Smooth muscle cell of the brain vasculature (primary cell): ENCODE measurements around the gene C11orf21.

Experiments used
- DNase-seq: peaks from one replicate; pipeline ENCODE4 v3.0.0-alpha.2; 2012; ENCODE audit warnings: low read depth, low spot score

The C11orf21 gene

DNA sequence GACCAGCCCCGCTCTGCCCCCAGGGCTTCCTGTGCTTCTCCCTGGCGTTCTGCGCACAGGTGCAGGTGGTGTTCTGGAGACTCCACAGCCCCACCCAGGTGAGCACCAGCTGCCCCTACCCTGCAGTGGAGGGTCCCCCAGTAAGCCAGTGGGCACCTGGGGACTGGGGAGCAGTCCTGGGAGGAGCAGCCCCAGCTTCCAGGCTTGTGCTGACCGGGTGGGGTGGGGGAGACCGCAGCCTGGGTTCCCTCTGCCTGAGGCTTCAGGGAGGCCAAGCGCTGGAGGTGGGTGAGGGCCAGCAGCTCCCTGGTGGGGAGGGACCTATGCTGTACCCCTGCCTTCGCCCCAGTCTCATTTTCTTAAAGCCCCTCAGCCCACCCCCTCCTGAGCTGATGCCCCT lies 7.0 kb upstream of the C11orf21 start:
- no peak for DNase-seq

DNA sequence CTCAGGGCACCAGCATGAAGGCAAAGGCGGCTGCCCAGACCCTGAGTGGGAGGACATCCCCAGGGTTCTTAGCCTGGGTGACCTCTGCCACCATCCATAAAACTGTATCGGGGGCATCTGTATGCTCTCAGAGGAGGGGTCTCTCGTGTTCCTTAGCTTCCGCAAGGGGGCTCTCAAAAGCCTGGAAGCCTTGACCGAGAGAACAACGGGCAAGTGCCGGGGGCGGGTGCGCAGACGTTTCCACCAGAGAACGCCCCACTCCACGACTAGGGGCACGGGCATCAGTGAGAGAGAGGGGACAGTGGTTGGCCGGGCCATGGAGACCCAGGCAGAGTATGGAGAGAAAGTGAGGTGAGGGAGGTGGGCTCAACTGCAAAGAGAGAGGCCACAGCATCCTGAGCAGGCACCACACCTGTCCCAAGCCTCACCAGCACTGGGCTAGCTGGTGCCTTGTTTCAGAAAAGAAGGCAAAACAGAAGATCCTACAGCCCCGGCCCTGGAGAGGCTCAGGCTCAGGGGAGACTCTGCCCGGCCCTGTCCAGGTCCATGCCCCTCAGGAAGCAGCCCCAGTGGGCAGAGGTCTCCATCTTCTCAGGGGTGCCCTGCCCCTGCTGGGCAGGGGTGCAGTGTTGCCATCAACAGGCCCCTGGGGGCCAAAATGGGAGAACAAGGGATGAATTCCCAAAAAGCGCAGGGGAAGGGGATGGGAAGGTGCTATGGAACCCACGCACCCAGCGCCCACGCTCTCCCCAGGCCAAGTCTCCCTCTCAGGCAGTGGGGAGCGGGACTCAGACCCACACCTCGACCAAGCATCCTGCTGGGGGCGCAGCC lies 6.0 kb upstream of the C11orf21 start:
- DNase-seq = no peak

DNA sequence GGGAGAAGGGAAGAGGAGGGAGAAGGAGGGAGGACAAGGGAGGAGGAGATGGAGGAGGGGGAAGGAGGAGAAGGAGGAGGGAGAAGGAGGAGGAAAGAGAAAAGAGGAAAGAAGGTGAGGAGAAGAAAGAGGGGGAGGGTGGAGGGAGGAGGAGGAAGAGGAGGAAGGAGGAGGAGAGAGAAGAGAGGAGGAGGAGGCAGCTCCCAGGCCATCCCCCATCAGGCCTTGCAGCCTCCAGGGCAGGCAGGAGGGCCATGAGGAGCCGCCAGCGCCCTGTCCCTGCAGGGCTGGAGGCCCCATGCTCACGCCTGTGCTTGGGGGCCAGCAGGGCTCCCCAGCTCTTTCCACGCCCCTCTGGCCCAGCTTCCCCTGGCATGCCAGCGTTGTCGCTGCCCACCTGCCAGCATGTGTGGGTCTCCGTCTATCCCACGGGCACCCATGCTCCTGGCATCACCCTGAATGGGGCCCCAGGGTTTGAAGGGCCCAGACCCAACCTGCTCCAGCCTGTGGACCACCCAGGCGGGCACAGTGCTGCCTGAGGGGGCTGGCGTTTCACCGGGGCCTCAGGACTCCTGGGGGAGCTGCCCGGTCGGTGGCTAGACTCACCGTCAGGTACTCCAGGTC lies 5.3 kb upstream of the C11orf21 start:
- no peak for DNase-seq

DNA sequence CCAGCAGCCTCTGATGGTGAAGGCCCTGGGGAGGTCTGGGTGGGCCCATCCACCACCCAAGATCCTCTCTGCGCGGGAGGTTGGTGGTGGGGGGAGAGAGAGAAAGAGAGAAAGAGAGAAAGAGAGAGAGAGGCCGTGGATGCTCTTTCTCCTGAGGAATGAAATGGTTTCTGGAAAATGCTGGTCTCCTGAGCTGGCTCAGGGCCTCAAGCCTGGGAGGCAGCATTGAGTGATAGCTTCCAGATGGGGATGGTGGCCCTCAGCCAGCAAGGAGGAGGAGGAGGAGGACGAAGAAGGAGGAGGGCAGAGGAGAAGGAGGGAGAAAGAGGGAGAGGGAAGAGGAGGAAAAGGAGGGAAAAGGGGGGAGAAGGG lies 4.7 kb upstream of the C11orf21 start:
- peak; percentile 50 for DNase-seq

DNA sequence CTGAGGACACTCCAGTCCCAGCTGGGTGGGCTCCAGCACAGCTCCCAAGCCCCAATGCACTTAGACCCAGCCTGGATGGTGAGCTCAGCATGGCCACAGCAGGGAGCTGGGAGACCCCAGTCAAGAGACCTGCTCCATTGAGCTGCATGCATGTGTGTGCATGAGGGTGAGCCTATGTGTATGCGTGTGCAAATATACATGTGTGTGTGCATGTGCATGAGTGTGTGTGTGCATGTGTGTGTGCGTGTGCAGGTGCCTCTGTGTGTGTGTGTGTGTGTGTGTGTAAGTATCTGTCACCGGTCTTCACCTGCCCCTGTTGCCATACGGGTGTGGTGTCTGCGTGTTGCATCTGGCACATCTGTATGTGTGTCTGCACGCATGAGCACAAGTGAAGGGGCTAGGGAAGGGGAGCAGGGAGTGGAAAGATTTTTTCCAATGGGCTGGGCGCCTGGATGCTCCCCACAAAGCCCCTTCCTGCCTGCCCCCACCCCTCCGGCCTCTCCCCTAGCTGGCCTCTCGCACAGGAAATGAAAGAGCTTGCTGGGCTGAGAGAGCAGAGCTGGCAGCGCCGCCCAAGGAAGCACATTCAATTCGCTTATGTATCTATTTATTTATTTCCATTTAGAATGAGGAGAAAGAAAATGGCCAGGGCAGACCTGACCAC lies 4.2 kb upstream of the C11orf21 start:
- no peak for DNase-seq

DNA sequence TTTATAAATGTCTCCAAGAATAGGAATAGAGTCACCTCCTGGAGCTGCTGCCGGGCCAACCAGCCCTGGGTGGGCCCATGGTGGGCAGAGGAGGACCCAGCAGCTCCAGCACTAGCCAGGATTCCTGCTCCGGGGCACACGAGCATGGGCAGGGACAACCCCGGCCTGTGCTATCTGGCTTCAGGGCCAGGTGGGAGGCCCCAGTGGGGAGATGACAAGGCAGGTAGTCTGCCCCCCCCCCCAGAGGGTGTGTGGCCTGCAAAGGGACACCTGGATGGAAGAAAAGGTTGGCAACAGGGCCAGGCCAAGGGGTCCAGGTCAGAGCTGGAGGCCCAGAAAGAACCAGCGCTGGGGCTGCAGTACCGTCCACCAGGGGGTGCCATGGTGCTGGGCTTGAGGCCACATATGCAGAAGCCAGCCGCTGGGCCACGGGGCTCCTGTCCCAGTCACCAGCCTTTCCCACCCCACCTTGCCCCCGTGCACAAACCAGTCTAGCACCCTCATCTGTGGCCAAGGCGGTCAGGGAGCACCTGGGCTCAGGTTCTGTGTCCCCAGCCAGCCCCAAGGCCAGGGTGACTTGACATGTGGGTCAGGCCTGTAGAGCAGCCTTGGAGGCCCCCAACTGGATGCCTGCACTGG lies 3.5 kb upstream of the C11orf21 start:
- DNase-seq = peak; percentile 40

DNA sequence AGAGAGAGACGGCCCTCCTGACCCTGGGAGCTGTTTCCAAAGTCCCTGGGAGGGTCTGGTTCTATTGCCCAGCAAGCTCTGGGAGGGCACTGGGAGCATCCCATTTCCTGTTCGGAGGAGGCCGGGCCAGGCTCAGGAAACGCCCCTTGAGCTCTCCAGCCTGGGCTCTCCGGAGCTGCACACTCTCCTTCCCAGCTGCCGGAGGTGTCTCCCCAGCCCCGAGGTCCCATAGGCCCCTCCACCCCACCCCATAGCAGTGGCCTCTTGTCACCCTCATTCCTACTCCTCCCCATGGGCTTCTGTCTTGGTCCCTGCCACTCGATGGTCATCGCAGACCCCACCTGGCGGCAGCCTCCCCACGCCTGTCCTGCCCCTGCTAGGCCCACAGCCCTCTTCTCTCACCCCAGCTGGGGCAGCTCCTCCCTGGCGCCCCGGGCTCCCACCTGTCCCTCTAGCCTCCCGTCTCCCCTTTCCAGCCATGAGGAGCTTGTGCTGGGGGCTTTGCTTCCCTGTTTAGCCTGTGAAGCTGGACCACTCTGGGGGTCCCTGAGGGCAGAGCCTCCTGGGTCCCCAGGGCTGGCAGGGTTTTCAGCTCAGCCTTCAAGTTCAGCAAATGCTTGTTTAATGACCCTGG lies 2.9 kb upstream of the C11orf21 start:
- no peak for DNase-seq

DNA sequence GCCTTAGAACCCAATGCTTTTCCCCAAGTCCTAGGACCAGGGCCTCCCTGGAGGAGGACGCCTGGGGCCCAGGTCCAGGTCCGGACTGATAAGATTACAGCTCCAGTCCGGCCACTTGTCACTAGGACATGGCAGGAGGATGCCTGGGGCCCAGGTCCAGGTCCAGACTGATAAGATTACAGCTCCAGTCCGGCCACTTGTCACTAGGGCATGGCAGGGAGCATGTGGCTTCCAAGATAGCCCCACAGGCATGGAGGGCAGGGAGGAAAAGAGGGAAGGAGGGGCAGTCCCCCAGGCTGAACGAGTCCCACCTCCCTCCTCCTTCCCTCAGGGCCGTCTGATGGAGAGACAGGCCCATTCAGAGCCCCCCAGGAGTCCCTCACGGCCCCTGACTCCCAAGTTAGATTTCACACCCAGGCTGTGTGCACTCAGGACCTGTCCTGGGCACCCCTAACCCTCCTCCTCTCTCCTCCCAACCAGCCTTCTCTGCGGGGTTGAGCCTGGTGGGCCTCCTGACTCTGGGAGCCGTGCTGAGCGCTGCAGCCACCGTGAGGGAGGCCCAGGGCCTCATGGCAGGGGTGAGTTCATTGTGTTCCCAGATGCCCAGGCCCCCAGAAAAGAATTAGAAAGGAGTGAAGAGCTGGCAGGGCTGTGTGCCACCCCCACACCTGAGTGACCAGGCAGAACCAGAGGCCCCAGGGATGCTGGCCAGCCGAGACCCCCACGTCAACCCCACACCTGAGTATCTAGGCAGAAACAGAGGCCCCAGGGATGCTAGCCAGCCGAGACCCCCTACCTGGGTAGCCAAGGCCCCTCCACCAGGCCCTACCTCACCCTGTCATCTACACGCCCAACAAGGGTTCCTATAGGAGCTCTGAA lies 2.1 kb upstream of the C11orf21 start:
- no peak for DNase-seq

DNA sequence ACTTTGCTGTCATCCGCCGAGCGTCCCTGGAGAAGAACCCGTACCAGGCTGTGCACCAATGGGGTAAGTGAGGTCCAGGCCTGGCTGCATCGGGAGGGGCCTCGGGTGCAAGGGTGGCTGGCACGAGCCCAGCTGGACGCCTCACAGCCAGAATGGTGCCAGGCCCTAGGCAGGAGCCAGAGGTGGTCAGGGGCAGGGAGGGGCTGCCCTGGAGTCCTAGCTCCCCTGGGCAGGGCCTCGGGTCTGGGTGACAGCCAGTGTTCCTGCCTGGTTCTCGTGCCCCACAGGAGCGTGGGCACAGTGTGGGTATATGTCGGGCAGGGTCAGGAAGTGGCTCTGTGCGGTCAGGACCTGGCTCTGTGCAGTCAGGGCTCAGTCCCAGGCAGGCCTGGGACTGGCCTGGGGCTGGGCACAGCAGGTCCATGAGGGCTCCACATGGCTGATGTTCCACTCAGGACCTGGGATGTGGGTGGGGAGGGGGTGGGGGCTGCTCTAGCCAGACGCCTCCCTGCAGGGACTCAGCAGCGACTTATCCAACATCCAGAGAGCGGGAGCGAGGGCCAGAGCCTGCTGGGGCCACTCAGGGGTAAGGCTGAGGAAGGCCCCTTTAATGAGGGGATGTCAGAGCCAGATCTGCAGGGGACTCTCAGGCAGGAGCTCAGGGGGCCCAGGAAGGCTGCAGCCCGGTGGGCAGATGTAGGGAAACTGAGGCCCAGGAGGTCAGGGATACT lies 1.3 kb upstream of the C11orf21 start:
- DNase-seq = no peak

DNA sequence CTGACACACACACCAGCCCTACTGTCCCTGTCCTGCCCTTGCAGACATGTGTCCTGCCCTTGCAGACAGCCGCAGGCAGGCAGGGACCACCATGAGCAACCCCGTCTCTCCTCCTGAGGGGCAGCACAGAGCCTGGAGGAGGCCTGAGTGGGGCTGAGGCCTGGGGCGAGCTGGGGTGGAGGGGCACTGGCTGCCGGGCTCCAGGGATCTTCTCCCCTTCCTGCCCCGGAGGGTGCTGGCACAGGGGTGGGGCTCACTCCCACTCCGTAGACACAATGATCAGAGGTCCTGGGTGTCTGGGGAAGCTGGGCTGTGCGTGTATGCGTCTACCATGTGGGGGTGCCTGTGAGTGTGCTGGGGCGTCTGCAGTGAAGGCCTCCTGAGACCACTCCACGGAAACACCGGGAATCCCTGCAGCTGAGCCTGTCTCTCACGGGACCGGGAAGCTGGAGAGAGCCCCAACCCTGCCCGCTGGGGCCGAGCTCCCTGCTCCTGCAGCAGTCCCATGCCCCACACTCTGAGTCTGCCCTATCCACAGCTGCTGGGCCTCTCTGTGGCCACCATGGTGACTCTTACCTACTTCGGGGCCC lies 683 bp upstream of the C11orf21 start:
- DNase-seq = no peak

DNA sequence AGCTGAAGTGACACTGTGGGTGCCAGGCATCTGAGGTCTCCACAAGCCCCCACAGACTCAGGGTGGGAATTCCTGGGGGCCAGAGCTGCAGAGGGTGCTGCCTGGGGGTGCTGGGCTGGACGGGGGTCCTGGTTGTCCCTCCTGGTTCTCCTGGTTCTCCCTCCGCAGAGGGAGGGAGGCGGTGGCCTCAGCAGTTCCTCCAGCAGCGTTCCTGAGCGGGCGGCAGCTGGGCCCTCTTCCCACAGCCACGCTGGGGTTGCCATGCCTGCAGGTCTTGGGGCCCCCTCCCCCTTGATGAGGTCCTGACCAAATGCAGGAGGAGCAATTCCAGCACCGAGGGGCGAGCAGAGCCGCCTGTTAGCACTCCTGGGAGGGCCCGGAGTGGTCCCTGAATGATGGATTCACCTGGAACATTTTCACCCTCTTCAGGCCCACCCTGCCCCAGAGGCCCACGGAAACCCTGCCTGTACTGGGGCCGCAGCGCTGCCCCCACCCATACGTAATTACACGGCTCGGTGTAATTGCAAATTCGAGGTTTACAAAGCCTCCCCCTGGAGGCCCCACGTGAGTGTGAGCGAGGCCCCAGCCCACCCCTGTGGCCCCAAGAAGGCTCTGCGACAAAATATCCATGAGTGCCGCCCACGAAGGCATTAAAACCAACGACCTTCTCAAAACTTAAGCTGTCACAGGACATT lies 635 bp downstream of the C11orf21 start:
- DNase-seq = no peak

DNA sequence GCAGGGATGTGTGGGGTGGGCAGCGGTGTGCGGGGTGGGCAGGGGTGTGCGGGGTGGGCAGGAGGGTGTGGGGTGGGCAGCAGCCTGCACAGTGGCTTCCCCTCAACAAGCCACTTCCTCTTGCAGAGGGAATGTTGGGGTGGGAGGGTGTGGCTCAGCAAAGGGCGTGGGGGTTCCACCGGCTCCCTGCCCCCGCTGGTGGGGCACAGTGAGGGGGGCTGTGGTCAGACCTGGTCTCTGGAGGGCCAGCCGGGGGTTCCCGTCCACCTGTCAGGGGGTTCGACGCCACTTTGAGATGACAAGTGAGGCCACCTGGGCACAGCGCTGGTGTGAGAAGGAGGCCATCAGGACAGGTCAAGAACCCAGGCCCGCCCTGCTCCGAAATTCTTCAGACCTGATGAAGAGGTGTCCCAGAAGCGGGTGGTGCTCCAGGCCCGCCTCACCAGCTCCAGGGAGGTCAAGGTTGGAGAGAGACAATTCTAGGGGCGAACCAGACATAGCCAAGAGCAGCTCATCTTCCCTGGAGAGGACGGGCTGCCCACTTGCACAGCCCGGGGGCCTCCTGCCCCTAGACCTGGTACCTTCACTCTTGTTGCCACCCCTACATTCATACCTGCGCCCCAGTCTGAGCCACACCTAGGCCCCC lies 1.3 kb downstream of the C11orf21 start:
- DNase-seq = no peak

DNA sequence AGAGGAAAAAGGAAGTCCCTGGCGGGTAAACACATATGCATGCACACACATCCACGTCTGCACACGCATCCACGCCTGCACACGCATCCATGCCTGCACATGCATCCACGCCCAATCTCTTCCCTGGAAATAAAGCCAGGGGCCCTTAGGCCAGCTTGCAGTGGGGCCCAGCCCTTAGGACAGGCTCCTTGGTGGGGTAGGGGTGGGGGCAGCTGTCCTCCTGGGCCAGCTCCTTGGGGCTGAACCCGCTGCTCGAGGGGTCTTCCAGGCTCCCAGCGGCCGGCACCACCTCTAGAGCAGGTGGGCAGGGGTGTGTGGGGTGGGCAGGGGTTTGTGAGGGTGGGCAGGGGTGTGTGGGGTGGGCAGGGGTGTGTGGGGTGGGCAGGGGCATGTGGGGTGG lies 1.9 kb downstream of the C11orf21 start:
- no peak for DNase-seq

DNA sequence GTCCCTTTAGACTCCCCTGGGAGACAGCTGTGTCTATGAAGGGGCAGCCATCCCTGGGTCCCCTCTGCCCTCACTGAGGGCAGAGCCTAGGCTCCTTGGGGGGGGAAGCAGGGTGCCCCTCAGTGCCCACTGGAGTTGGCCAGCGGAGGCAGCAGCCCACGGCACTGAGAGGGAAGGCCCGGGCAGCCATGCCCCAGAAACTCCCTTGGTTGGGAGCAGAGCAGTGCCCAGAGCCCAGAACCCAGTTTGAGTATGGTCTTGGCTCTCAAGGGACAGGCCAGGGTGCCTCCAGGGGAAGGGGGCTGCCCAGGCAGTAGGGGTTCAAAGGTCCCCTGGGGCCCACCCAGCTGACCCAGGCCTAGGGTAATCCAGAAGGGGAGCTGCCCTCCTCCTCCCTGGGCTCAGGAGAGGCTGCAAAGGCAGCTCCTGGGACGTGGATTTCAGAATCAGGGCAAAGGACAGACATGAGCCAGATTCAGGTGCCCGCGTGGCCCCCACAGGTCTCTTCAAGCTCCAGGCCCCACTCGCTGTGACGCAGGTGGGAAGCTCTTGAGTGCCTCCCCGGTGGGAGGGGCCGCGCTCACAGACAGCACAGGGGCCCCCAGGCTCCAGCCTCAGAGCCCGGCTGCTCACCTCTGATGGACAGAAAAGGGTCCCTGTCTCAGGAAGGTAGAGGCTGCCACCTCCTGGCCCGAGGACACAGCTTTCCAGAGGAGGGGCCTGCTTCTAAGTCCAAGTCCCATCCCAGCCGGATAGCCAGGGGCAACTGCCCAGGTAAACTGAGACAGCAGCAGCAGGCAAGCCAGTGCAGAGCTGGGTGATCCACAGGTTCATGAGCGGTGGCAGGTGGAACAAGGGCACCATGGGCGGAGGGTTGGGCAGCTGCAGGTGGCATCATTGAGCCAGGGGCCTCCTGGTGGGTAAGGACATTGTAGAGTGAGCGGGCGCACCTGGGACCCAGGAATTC lies 2.6 kb downstream of the C11orf21 start:
- no peak for DNase-seq

DNA sequence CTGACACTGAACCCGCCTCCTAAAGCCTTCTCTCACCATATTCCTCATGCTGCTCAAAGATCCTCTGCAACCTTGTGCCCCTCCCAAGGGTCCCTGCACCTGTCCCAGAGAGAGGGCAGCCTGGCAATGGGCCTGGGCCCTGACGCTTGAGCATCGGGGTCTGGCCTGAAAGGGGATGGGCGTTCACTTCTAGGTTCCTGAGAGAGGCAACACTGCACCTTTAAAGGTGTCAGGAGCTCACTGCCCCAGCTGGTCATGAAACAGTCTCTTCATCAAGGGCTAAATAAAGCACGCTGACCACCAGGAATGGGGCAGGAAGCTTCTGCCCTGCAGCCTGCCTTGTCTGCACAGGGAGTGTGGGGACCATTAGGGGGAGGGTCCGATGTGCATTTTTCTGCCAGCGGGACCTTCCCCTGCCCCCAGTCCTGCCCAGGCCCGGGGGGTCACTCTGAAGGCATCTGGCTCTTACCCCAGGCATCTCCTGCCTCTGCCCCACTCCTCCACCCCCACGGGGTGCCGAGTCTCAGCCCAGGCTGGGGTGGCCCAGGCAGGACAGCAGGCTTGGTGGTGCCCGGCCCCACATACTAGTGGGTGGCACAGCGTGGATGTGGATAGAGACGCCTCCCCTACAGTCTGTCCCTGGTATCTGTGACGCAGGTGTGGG lies 3.5 kb downstream of the C11orf21 start:
- DNase-seq = no peak

DNA sequence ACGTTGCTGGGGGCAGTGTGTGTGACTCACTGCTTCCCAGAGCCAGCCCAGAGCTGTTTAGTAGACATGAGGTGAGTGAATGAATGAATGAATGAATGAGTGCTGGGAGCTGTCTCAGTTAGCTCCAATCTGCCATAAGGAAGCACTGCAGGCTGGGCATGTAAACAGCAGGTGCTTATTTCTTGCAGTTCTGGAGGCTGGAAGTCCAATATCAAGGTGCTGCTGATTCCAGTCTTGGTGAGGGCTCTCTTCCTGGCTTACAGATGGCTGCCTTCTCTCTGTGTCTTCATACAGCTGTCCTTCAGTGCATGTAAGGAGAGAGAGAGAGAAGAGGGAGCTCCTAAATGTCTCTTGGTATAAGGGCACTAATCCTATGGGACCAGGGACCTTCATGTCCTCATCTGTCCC lies 4.1 kb downstream of the C11orf21 start:
- no peak for DNase-seq
